ENCODE results near the gene EIF1AD. TPM values are rescaled to one million over a fixed set of nuclear protein-coding genes. Genes with fewer than 3 reads are reported as not detected.

EIF1AD gene
- total and polyA plus RNA-seq, 9 of the 15 experiments (the other 6 are each of a cell fraction or from before 2014, with no cell fraction given), result 50.1 to 98.8 (median 58.7) TPM

GRCh38 chr11:65988791-65989592, 13.0 kb downstream of the EIF1AD start (continued):
- no peak for TF ChIP-seq PURB (CRISPR knock-in tag; IDR thresholded peaks at IDR 0.05; ENCODE audit: low read depth)
- TF ChIP-seq MYNN (IDR thresholded peaks at IDR 0.05), result peak; percentile 65
- no peak for TF ChIP-seq MYNN (CRISPR knock-in tag; IDR thresholded peaks at IDR 0.05)
- TF ChIP-seq ATF1 (CRISPR knock-in tag; IDR thresholded peaks at IDR 0.05), result no peak
- TF ChIP-seq ATF1 (tag; IDR thresholded peaks at IDR 0.05), result peak; percentile 36; the same call in 1 of the 2 replicates
- TF ChIP-seq NUFIP1 (IDR thresholded peaks at IDR 0.05; ENCODE audit: partially characterized antibody), result no peak
- TF ChIP-seq ZNF830 (CRISPR knock-in tag; IDR thresholded peaks at IDR 0.05), result no peak
- no peak for TF ChIP-seq PYGO2 (tag; IDR thresholded peaks at IDR 0.05)
- no peak for TF ChIP-seq CBX5 (IDR thresholded peaks at IDR 0.05; ENCODE audit: borderline replicate concordance, low read depth)
- no peak for TF ChIP-seq PHB (CRISPR knock-in tag; IDR thresholded peaks at IDR 0.05)
- TF ChIP-seq ZBTB2 (IDR thresholded peaks at IDR 0.05), result no peak
- TF ChIP-seq CBFA2T2 (conservative IDR thresholded peaks at IDR 0.05), result no peak
- no peak for TF ChIP-seq HLTF (IDR thresholded peaks at IDR 0.05)
- no peak for TF ChIP-seq ZKSCAN3 (CRISPR knock-in tag; IDR thresholded peaks at IDR 0.05)
- no peak for TF ChIP-seq ZNF586 (CRISPR knock-in tag; conservative IDR thresholded peaks at IDR 0.05)
- TF ChIP-seq ZNF436 (CRISPR knock-in tag; IDR thresholded peaks at IDR 0.05), result no peak
- no peak for TF ChIP-seq MXI1 (IDR thresholded peaks at IDR 0.05; ENCODE audit: low read depth, low read length)
- no peak for TF ChIP-seq NFXL1 (CRISPR knock-in tag; IDR thresholded peaks at IDR 0.05)
- TF ChIP-seq ZNF79 (CRISPR knock-in tag; IDR thresholded peaks at IDR 0.05; ENCODE audit: low read depth), result no peak
- no peak for TF ChIP-seq ZNF324 (CRISPR knock-in tag; IDR thresholded peaks at IDR 0.05)
- TF ChIP-seq ERF (CRISPR knock-in tag; IDR thresholded peaks at IDR 0.05), result no peak
- TF ChIP-seq HES1 (IDR thresholded peaks at IDR 0.05; ENCODE audit: low read depth), result no peak
- no peak for TF ChIP-seq RHOXF2B (CRISPR knock-in tag; conservative IDR thresholded peaks at IDR 0.05)
- TF ChIP-seq MBD1 (CRISPR knock-in tag; IDR thresholded peaks at IDR 0.05), result no peak
- no peak for TF ChIP-seq ADNP (tag; IDR thresholded peaks at IDR 0.05)
- TF ChIP-seq FOXA3 (CRISPR knock-in tag; conservative IDR thresholded peaks at IDR 0.05 in 1 of 2, IDR thresholded peaks at IDR 0.05 in 1 of 2), result no peak
- TF ChIP-seq ZNF280B (CRISPR knock-in tag; IDR thresholded peaks at IDR 0.05), result no peak
- TF ChIP-seq NR3C1 (CRISPR knock-in tag; IDR thresholded peaks at IDR 0.05), result no peak

Data from K562 (cell line).